Measurements from ENCODE around the gene RPUSD1.
"Not testable (repeated sequence)": the region's sequence is repeated elsewhere in the genome, so short reads cannot be mapped to it uniquely, and the experiment has no call there.

Gene RPUSD1

GRCh38 chr16:764848-765487 is 23.2 kb downstream of the RPUSD1 start:
- no peak for DNase-seq

GRCh38 chr16:764184-764750 is 23.9 kb downstream of the RPUSD1 start:
- DNase-seq = no peak

GRCh38 chr16:763369-764183 is 24.6 kb downstream of the RPUSD1 start:
- no peak for DNase-seq

GRCh38 chr16:762595-763268 is 25.4 kb downstream of the RPUSD1 start:
- DNase-seq = no peak

- no peak for DNase-seq
Observed at GRCh38 chr16:761625-762513, 26.3 kb downstream of the RPUSD1 start.

- no peak for DNase-seq
Observed at GRCh38 chr16:760545-761343, 27.4 kb downstream of the RPUSD1 start, which contains the start of gene MSLN. Gene MSLN (plus strand): TSS chr16:760734. CDS start chr16:762681, 1,947 bp downstream.

- DNase-seq = no peak
Observed at GRCh38 chr16:760065-760464, 28.1 kb downstream of the RPUSD1 start.

- no peak for DNase-seq
Observed at GRCh38 chr16:759110-759910, 28.9 kb downstream of the RPUSD1 start.

- DNase-seq = no peak
Observed at GRCh38 chr16:756428-756827, 31.8 kb downstream of the RPUSD1 start.

GRCh38 chr16:754656-755055 is 33.5 kb downstream of the RPUSD1 start:
- DNase-seq = no peak

- DNase-seq = not testable (repeated sequence)
Observed at GRCh38 chr16:754121-754607, 34.0 kb downstream of the RPUSD1 start.

- DNase-seq = no peak
Observed at GRCh38 chr16:752007-752312, 36.2 kb downstream of the RPUSD1 start.

GRCh38 chr16:751152-752006 is 36.8 kb downstream of the RPUSD1 start:
- peak in 2 of 14 donors; percentile 3 to 8 for DNase-seq

GRCh38 chr16:750485-750884 is 37.7 kb downstream of the RPUSD1 start:
- no peak for DNase-seq

- no peak for DNase-seq
Observed at GRCh38 chr16:749010-749409, 39.2 kb downstream of the RPUSD1 start.

GRCh38 chr16:747978-748746 is 40.0 kb downstream of the RPUSD1 start:
- DNase-seq = no peak

- DNase-seq = no peak
Observed at GRCh38 chr16:746637-747036, 41.5 kb downstream of the RPUSD1 start.

GRCh38 chr16:745739-746138 is 42.4 kb downstream of the RPUSD1 start:
- DNase-seq = no peak
